Neural progenitor cell (in vitro differentiated cells): ENCODE results near the gene PPIL6. TPM values are rescaled to one million over a fixed set of nuclear protein-coding genes. Genes with fewer than 3 reads are reported as not detected.

ENCODE experiments used
- DNase-seq: peaks from one replicate; pipeline ENCODE4 v3.0.0-alpha.2; 2016; ENCODE audit warnings: low spot score
- H2AFZ ChIP-seq: fragments of 200-600 bp; sonication (generic); replicated peaks from 2 replicates; pipeline ENCODE4 v1.6.1; 2016; ENCODE audit warnings: antibody characterized with exemption
- H3F3A ChIP-seq: fragments of 200-600 bp; sonication (generic); 2 replicates; pipeline ENCODE4 v1.6.1; 2016; ENCODE audit warnings: antibody characterized with exemption, low read depth
- H3K27ac ChIP-seq: fragments of 200-600 bp; sonication (generic); 2 replicates; pipeline ENCODE4 v1.5.1; 2016; ENCODE audit warnings: mild to moderate bottlenecking
- H3K27me3 ChIP-seq: fragments of 200-600 bp; sonication (generic); 2 replicates; pipeline ENCODE4 v1.6.1; 2016; ENCODE audit warnings: mild to moderate bottlenecking, moderate library complexity
- H3K36me3 ChIP-seq: fragments of 200-600 bp; sonication (generic); 2 replicates; pipeline ENCODE4 v1.5.1; 2016
- H3K4me1 ChIP-seq: fragments of 200-600 bp; sonication (generic); 2 replicates; pipeline ENCODE4 v1.6.1; 2016; ENCODE audit warnings: mixed run types
- H3K4me2 ChIP-seq: fragments of 200-600 bp; sonication (generic); 2 replicates; pipeline ENCODE4 v1.6.1; 2016
- H3K4me3 ChIP-seq: fragments of 200-600 bp; sonication (generic); 2 replicates; pipeline ENCODE4 v1.5.1; 2016
- H3K79me2 ChIP-seq: fragments of 200-600 bp; sonication (generic); 2 replicates; pipeline ENCODE4 v1.6.1; 2016; ENCODE audit warnings: low read depth
- H3K9ac ChIP-seq: fragments of 200-600 bp; sonication (generic); 2 replicates; pipeline ENCODE4 v1.6.1; 2016
- H3K9me3 ChIP-seq: fragments of 200-600 bp; sonication (generic); 2 replicates; pipeline ENCODE4 v1.5.1; 2016; ENCODE audit warnings: low read depth
- H4K20me1 ChIP-seq: fragments of 200-600 bp; sonication (generic); 2 replicates; pipeline ENCODE4 v1.6.1; 2016; ENCODE audit warnings: low read depth
- H3K27ac Mint-ChIP-seq: 3 replicates; pipeline ENCODE4 v1.8.0; 2021; ENCODE audit warnings: mixed read lengths
- H3K27me3 Mint-ChIP-seq: 2 replicates; pipeline ENCODE4 v1.8.0; 2022; ENCODE audit warnings: low read depth, mild to moderate bottlenecking, inconsistent platforms, moderate library complexity, mixed read lengths; ENCODE audit not compliant: insufficient read depth
- H3K36me3 Mint-ChIP-seq: 3 replicates; pipeline ENCODE4 v1.8.0; 2021; ENCODE audit warnings: mixed read lengths
- H3K4me1 Mint-ChIP-seq: 3 replicates; pipeline ENCODE4 v1.8.0; 2021; ENCODE audit warnings: mixed read lengths
- H3K4me3 Mint-ChIP-seq: 3 replicates; pipeline ENCODE4 v1.8.0; 2021; ENCODE audit warnings: mild to moderate bottlenecking, moderate library complexity, mixed read lengths
- H3K9me3 Mint-ChIP-seq: 3 replicates; pipeline ENCODE4 v1.8.0; 2020; ENCODE audit warnings: mixed read lengths
- CTCF ChIP-seq: fragments of 200-600 bp; sonication (generic); IDR thresholded peaks from 2 replicates; pipeline ENCODE4 v1.5.1; 2017; ENCODE audit warnings: antibody characterized with exemption, mild to moderate bottlenecking
- EZH2 ChIP-seq: fragments of 200-600 bp; sonication (generic); IDR thresholded peaks from 2 replicates; pipeline ENCODE4 v1.6.1; 2017; ENCODE audit warnings: antibody characterized with exemption, mild to moderate bottlenecking, moderate library complexity
- EZH2phosphoT487 ChIP-seq: fragments of 200-600 bp; sonication (generic); IDR thresholded peaks from 2 replicates; pipeline ENCODE4 v1.6.1; 2017; ENCODE audit warnings: antibody characterized with exemption
- total RNA-seq: library from RNA; depleted of rRNA; stranded (reverse); fragments of >200 nt; gene quantifications from 2 replicates; pipeline ENCODE4 v1.2.3, GENCODE V29; 2015; ENCODE audit warnings: low replicate concordance

Gene PPIL6
- total RNA-seq, 1 donor from 2014 or later, result 7.9 TPM

- Mint-ChIP-seq H3K27ac (no peak overlapping the region), H3K36me3 (peaks cover 16% of the 10 kb centered on the region), H3K27me3 (peaks cover 16% of the 10 kb centered on the region), H3K4me1 (peaks cover 19% of the 10 kb centered on the region), H3K4me3 (no peak overlapping the region), H3K9me3 (no peaks in the 10 kb centered on the region)
- TF ChIP-seq EZH2 (no peak), CTCF (no peak), EZH2phosphoT487 (no peak)
- Histone ChIP-seq H4K20me1 (no peaks in the 10 kb centered on the region), H3K27me3 (peaks cover 17% of the 10 kb centered on the region), H3K36me3 (no peaks in the 10 kb centered on the region), H3K9ac (no peak overlapping the region), H3K79me2 (peaks cover 26% of the 10 kb centered on the region), H3K4me1 (peaks cover 18% of the 10 kb centered on the region), H3K27ac (no peak overlapping the region), H3K4me2 (no peak overlapping the region), H3K4me3 (no peak overlapping the region), H3F3A (peaks cover 8% of the 10 kb centered on the region), H3K9me3 (no peaks in the 10 kb centered on the region), H2AFZ (no peak overlapping the region)
- DNase-seq, result no peak
Measured at GRCh38 chr6:109485266-109485935, 45.0 kb upstream of the PPIL6 start.

- peaks cover 16% of the 10 kb centered on the region for H3K27me3 Mint-ChIP-seq
- DNase-seq, result no peak
- peak overlapping the region; percentile 83 for H3K4me3 Mint-ChIP-seq
- H3K9me3 Mint-ChIP-seq, result no peaks in the 10 kb centered on the region
- no peak overlapping the region for H3K9ac ChIP-seq
- H3K4me1 Mint-ChIP-seq, result peaks cover 24% of the 10 kb centered on the region
- no peaks in the 10 kb centered on the region for H3K9me3 ChIP-seq
- no peak overlapping the region for H3K27ac Mint-ChIP-seq
- H4K20me1 ChIP-seq, result no peaks in the 10 kb centered on the region
- no peak overlapping the region for H3K27ac ChIP-seq
- H3F3A ChIP-seq, result peaks cover 8% of the 10 kb centered on the region
- H3K4me1 ChIP-seq, result peaks cover 28% of the 10 kb centered on the region
- peaks cover 39% of the 10 kb centered on the region for H3K79me2 ChIP-seq
- H3K36me3 ChIP-seq, result no peaks in the 10 kb centered on the region
- peak overlapping the region; percentile 49 for H3K4me3 ChIP-seq
- TF ChIP-seq EZH2 (no peak), EZH2phosphoT487 (no peak), CTCF (no peak)
- peaks cover 21% of the 10 kb centered on the region for H3K36me3 Mint-ChIP-seq
- peaks cover 17% of the 10 kb centered on the region for H3K27me3 ChIP-seq
- H2AFZ ChIP-seq, result no peak overlapping the region
- peak overlapping the region; percentile 80 for H3K4me2 ChIP-seq
Measured at GRCh38 chr6:109484122-109484521, 43.7 kb upstream of the PPIL6 start.

- H3K27me3 Mint-ChIP-seq, result peaks cover 16% of the 10 kb centered on the region
- H3K9ac ChIP-seq, result no peak overlapping the region
Measured at GRCh38 chr6:109483735-109484057, 43.3 kb upstream of the PPIL6 start.

More at GRCh38 chr6:109483735-109484057, 43.3 kb upstream of the PPIL6 start:
- peaks cover 33% of the 10 kb centered on the region for H3K4me1 ChIP-seq
- no peaks in the 10 kb centered on the region for H4K20me1 ChIP-seq
- Mint-ChIP-seq H3K9me3 (no peaks in the 10 kb centered on the region), H3K36me3 (peaks cover 25% of the 10 kb centered on the region), H3K4me3 (peak overlapping the region; percentile 83), H3K4me1 (peaks cover 29% of the 10 kb centered on the region), H3K27ac (no peak overlapping the region)
- H3K27me3 ChIP-seq, result peaks cover 17% of the 10 kb centered on the region
- peak overlapping the region; percentile 80 for H3K4me2 ChIP-seq
- H2AFZ ChIP-seq, result peak overlapping the region; percentile 63
- peak overlapping the region; percentile 49 for H3K4me3 ChIP-seq
- TF ChIP-seq EZH2 (no peak), EZH2phosphoT487 (no peak), CTCF (no peak)
- H3K36me3 ChIP-seq, result no peaks in the 10 kb centered on the region
- H3K79me2 ChIP-seq, result peaks cover 43% of the 10 kb centered on the region
- H3F3A ChIP-seq, result peaks cover 12% of the 10 kb centered on the region
- no peaks in the 10 kb centered on the region for H3K9me3 ChIP-seq
- DNase-seq, result no peak
- H3K27ac ChIP-seq, result no peak overlapping the region
